WI38 (cell line): ENCODE measurements around the gene SLIT1.

Experiments
- H3K4me3 ChIP-seq: 2 replicates; pipeline ENCODE4 v1.5.1; 2011; ENCODE audit warnings: low read depth, mild to moderate bottlenecking, control low read depth, low read length
- TF ChIP-seq, protein P1 (sequence below): IDR thresholded peaks from 2 replicates; pipeline ENCODE4 v1.5.1; 2012; ENCODE audit warnings: low read depth, mild to moderate bottlenecking, control low read depth, low read length

SLIT1 gene

DNA sequence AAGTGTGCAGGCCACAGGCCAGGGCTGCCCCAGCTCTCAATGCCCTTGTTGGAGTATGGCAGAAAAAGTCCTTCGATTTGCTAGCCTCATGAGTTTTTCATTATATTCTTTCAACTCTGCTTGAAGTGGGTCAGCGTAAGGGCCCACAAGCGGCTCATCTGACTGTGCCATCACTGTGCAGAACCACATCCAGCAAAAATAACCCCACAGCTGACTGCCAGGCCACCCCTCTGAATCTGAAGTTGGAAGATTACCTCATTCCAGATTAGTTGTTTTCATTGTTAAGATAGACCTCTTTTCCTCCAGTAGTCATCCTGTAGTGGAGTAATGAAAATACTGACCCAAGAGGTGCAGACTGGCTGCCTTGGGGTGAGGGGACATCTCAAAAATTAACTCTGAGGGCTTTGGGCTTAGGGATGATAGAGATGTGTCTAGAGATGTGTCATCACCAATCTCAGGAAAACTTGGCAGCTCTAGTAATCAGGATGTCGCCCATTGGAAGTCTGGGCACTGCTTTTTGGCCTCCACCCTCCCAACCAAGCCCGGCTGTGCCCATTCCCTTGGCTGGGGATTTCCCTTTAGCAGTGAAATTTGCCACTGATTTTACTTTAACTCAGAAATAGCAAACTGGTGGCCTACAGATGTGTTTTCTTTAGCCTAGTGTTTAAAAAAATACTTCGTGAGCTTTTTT, 189.3 kb downstream of the SLIT1 start:
- TF ChIP-seq, protein P1, sequence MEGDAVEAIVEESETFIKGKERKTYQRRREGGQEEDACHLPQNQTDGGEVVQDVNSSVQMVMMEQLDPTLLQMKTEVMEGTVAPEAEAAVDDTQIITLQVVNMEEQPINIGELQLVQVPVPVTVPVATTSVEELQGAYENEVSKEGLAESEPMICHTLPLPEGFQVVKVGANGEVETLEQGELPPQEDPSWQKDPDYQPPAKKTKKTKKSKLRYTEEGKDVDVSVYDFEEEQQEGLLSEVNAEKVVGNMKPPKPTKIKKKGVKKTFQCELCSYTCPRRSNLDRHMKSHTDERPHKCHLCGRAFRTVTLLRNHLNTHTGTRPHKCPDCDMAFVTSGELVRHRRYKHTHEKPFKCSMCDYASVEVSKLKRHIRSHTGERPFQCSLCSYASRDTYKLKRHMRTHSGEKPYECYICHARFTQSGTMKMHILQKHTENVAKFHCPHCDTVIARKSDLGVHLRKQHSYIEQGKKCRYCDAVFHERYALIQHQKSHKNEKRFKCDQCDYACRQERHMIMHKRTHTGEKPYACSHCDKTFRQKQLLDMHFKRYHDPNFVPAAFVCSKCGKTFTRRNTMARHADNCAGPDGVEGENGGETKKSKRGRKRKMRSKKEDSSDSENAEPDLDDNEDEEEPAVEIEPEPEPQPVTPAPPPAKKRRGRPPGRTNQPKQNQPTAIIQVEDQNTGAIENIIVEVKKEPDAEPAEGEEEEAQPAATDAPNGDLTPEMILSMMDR: no peak

DNA sequence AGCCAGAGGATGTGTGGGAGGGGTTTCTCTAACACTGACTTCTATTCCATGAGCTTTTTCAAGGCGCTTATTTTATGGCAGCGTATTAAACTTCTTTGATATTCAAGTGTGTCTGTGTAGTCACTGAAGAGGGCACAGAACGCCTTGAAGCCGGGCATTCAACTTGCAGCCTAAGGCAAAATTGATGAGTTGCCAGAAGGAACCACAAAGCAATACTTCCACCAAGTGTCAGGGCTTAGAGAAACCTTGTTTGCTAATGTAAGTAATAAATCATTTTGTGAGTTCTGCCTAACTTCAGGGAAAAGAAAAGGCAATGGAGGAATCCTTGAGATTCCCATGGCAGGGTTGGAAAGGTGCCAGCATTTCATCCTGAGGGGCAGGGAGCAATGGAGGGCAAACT, 189.9 kb downstream of the SLIT1 start:
- no peak overlapping the region for H3K4me3 ChIP-seq
- TF ChIP-seq, protein P1: no peak

More for the DNA sequence above, 189.3 kb downstream of the SLIT1 start:
- no peak overlapping the region for H3K4me3 ChIP-seq

DNA sequence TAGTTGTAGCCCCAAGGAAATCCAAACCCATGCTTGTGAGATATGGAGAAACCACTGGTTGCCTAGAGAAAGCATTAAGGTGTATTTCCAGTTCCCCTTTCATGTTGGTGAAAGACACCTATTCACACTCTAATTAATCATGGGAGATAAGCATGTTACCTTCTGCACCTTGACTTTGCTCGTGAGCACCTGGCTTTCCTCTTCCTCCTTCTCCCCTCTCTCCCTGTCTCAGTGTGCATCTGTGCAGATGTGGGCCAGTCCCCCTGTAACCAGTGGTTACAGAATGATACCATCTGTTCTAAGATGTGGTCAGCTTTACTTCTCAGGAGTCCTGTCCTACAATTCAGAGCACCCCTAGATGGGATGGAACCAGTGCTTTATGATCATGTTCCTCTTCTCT, 193.0 kb downstream of the SLIT1 start:
- H3K4me3 ChIP-seq: no peak overlapping the region
- TF ChIP-seq, protein P1: no peak

DNA sequence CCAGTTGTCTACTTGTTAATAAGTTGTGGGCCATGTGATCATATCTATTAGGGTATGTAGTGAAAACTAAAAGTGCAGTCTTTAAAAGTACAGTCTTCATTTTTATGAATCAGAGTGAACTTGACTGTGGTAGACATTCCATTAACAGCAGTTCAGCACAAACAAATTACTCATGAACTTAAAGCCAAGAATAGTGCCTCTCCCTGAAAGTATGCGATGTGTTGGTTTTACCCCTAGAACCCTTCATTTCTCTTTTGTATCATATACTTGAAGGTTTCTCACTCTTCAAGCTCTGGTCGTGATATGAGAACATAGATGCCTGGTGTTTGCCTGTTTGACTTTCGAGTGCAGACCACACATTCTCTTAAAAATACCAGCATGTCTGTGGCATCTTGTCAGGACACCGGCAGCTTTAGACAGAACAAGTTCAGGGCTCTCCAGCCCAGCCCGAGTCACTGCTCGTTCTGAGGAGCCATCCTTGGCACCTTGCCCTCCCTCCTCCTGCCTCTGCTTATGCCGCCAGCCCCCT, 194.4 kb downstream of the SLIT1 start:
- peak overlapping the region; percentile 45 for H3K4me3 ChIP-seq
- TF ChIP-seq, protein P1: no peak

DNA sequence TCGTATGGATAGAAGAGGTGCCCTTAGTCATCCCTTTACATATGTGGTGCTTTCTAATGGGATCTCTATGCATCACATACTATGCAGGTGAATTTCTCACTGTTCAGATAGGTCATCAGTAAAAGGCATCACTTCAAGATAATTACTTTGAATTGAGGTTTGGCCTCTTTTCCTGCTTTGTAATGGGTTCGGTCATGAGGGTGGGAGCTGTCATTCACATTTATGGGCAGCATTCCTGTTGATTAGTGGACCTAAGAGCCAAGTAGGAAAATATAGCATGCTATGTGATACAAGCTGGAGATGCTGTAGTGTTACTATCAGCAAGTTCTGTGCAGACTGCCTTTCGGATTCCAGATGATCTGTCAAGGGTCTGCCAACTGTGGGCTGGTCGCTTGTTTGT, 197.3 kb downstream of the SLIT1 start:
- TF ChIP-seq, protein P1: no peak
- H3K4me3 ChIP-seq: no peak overlapping the region

DNA sequence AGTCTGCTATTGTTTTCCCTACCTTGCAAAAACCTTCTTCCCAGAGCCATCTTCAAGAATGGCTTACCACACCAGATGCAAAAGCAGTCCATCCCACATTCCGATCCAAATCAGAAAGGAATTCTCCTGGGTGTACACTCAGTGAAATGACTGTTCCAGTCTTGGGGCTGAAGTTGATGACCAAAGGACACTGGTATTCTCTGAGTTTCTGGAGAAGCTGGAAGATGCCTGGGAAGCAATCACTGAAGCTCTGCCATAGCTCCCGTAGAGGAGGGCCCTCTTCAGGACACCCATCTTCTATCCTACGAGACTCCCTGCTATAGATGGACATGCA, 197.9 kb downstream of the SLIT1 start:
- TF ChIP-seq, protein P1: no peak
- H3K4me3 ChIP-seq: no peak overlapping the region

DNA sequence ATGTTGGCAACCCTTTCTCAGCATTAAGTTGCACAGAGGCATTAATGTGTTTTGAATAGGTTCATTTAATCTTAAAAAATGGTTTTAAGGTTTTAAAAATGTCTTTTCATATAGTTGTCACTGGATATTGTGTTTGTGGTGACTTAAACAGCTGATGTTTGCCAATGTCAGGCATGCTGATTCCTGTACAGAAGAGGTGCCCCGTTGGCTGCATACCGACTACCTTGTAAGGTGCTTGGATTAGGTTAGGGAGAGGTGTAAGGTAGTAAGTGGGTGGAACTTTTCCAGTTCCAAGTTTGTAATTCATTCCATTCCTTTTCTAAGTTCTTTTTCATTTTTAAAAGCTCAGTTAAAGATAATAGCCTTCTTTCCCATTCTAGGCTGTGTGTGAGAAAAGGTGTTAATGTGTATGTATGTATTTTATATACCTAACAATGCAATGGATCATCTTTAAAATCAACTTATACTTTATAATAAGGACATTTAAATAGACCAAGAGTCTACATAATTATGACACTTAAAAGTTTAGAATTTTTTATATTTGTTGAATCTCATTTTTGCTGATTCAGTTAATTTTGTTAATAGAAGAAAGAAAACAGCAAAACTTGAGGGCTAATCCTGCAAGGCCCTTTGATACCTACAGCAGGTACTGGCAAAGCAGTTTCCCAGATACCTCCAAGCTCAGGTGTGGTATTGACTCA, 198.5 kb downstream of the SLIT1 start:
- TF ChIP-seq, protein P1: no peak
- H3K4me3 ChIP-seq: no peak overlapping the region
